HCT116 (cell line): ENCODE data around the gene CNGA1. TPM values are rescaled to one million over a fixed set of nuclear protein-coding genes. Genes with fewer than 3 reads are reported as not detected.
A peak's percentile ranks its signal among the peaks of the same experiment; 100 is the strongest.

ENCODE experiments used
- ATAC-seq: fragments of 200-7000 bp; cut with Tn5 transposase; 2 replicates; pipeline ENCODE4 v1.9.1; 2020; ENCODE audit warnings: mild to moderate bottlenecking, moderate library complexity
- BruUV-seq: library from RNA; stranded (reverse); fragments of 400-500 nt; replicated peaks from 2 replicates; lab custom pipeline; 2021; lab: Mats Ljungman, UMichigan
- CTCF ChIA-PET: fragments of 300-600 bp; sonication (Branson Sonifier 250); formaldehyde crosslinking; loops from one replicate; lab custom pipeline; 2021; ENCODE audit warnings: antibody characterized with exemption; lab: Charles Lee
- POLR2A ChIA-PET: fragments of 300-600, 350-600 bp; sonication (Branson Sonifier 250); formaldehyde crosslinking; loops from one replicate; lab custom pipeline; 2021; ENCODE audit warnings: antibody characterized with exemption; lab: Charles Lee
- RAD21 ChIA-PET, 2 experiments: fragments of 300-600 bp; sonication (Branson Sonifier 250); formaldehyde crosslinking; loops; one replicate each; lab custom pipeline; 2023; ENCODE audit warnings: low total read pairs in 2 of 2; ENCODE audit not compliant: uncharacterized antibody in 2 of 2, unreplicated experiment in 2 of 2, low non-redundant PET in 1 of 2; lab: Charles Lee
- DNase-seq: peaks from one replicate; pipeline ENCODE4 v3.0.0-alpha.2; 2010; ENCODE audit warnings: low read depth, low spot score
- H2AFZ ChIP-seq: fragments of 200-600 bp; shearing (Covaris generic), sonication (generic); 2 replicates; pipeline ENCODE4 v1.6.1; 2017; ENCODE audit warnings: low read depth, mixed run types, mixed read lengths, antibody characterized with exemption, low read length; ENCODE audit not compliant: poor library complexity, severe bottlenecking
- H3K27ac ChIP-seq: 2 replicates; pipeline ENCODE4 v1.5.1; 2012; ENCODE audit warnings: low read depth, low read length
- H3K27me3 ChIP-seq: fragments of 200-600 bp; sonication (generic); 2 replicates; pipeline ENCODE4 v1.6.1; 2016; ENCODE audit warnings: mixed run types, low read length, mixed read lengths; ENCODE audit not compliant: insufficient read depth
- H3K36me3 ChIP-seq, 2 experiments: fragments of 200-500 bp in 1 of 2; fragments of 200-600 bp in 1 of 2; sonication (Bioruptor generic) in 1 of 2; sonication (generic) in 1 of 2; 2 replicates each; pipeline versions ENCODE4 v1.5.1 to v1.6.1; 2014 to 2016; ENCODE audit warnings: low read length in 2 of 2, inconsistent platforms in 1 of 2, mixed read lengths in 1 of 2, mixed run types in 1 of 2; ENCODE audit not compliant: insufficient read depth in 2 of 2, control insufficient read depth in 1 of 2
- H3K4me1 ChIP-seq, 2 experiments: fragments of 200-600 bp in 1 of 2; sonication (generic) in 1 of 2; 2 replicates each; pipeline versions ENCODE4 v1.5.1 to v1.6.1; 2012 to 2017; ENCODE audit warnings: low read length in 2 of 2, inconsistent platforms in 1 of 2, mild to moderate bottlenecking in 1 of 2, mixed read lengths in 1 of 2, mixed run types in 1 of 2, moderate library complexity in 1 of 2; ENCODE audit not compliant: insufficient read depth in 2 of 2, control insufficient read depth in 1 of 2
- H3K4me2 ChIP-seq: fragments of 200-600 bp; sonication (generic); 2 replicates; pipeline ENCODE4 v1.6.1; 2017; ENCODE audit warnings: mixed run types, low read length, mixed read lengths
- H3K4me3 ChIP-seq, 2 experiments: fragments of 200-600 bp in 1 of 2; sonication (generic) in 1 of 2; replicated peaks in 1 of 2; 2 replicates each; pipeline ENCODE4 v1.5.1; 2011 to 2016; ENCODE audit warnings: low read length in 2 of 2, control low read depth in 1 of 2, low read depth in 1 of 2, mild to moderate bottlenecking in 1 of 2, mixed read lengths in 1 of 2, mixed run types in 1 of 2
- H3K79me2 ChIP-seq: fragments of 200-600 bp; sonication (generic); 2 replicates; pipeline ENCODE4 v1.6.1; 2017; ENCODE audit warnings: mild to moderate bottlenecking, mixed run types, low read length, moderate library complexity, mixed read lengths; ENCODE audit not compliant: insufficient read depth
- H3K9ac ChIP-seq: fragments of 200-600 bp; sonication (generic); 2 replicates; pipeline ENCODE4 v1.6.1; 2016; ENCODE audit warnings: low read length, mixed read lengths
- H3K9me2 ChIP-seq: fragments of 200-600 bp; sonication (generic), shearing (Covaris generic); 2 replicates; pipeline ENCODE4 v1.6.1; 2017; ENCODE audit warnings: mixed run types, mild to moderate bottlenecking, moderate library complexity; ENCODE audit not compliant: insufficient read depth
- H3K9me3 ChIP-seq, 2 experiments: fragments of 200-500 bp in 1 of 2; fragments of 200-600 bp in 1 of 2; sonication (Bioruptor generic) in 1 of 2; sonication (generic) in 1 of 2; 2 replicates each; pipeline ENCODE4 v1.6.1; 2014 to 2017; ENCODE audit warnings: low read length in 2 of 2, mixed read lengths in 2 of 2, inconsistent platforms in 1 of 2, low read depth in 1 of 2, mild to moderate bottlenecking in 1 of 2, mixed run types in 1 of 2, moderate library complexity in 1 of 2; ENCODE audit not compliant: control insufficient read depth in 1 of 2, insufficient read depth in 1 of 2
- H4K20me1 ChIP-seq: fragments of 200-600 bp; sonication (generic), shearing (Covaris generic); 2 replicates; pipeline ENCODE4 v1.6.1; 2017; ENCODE audit warnings: mixed run types, mild to moderate bottlenecking, moderate library complexity; ENCODE audit not compliant: insufficient read depth
- EGR1 ChIP-seq: IDR thresholded peaks from 2 replicates; pipeline ENCODE4 v1.6.1; 2012; ENCODE audit warnings: low read depth
- JUND ChIP-seq: IDR thresholded peaks from 2 replicates; pipeline ENCODE4 v1.6.1; 2012
- MAX ChIP-seq: IDR thresholded peaks from 2 replicates; pipeline ENCODE4 v1.6.1; 2012
- RAD21 ChIP-seq: IDR thresholded peaks from 2 replicates; pipeline ENCODE4 v1.6.1; 2012; ENCODE audit warnings: low read depth, mild to moderate bottlenecking
- TCF7L2 ChIP-seq: IDR thresholded peaks from 2 replicates; pipeline ENCODE4 v1.7.0; 2011; ENCODE audit warnings: borderline replicate concordance, inconsistent platforms; ENCODE audit not compliant: insufficient read depth, insufficient read length; ENCODE audit errors: extremely low read depth
- YY1 ChIP-seq: IDR thresholded peaks from 2 replicates; pipeline ENCODE4 v1.6.1; 2011; ENCODE audit warnings: low read length, low read depth, moderate library complexity, mild to moderate bottlenecking; ENCODE audit not compliant: insufficient replicate concordance; ENCODE audit errors: extremely low read depth
- ZFX ChIP-seq: fragments of 450-650 bp; IDR thresholded peaks from 2 replicates; pipeline ENCODE4 v1.6.1; 2017
- intact Hi-C: fragments of 100-400 bp; cut with micrococcal nuclease; formaldehyde crosslinking; loops from 2 replicates; pipeline ENCODE4 v1.10.0; 2022
- total RNA-seq: library from RNA; stranded (reverse); gene quantifications from one replicate; pipeline ENCODE4 v1.2.1, GENCODE V29; 2021; ENCODE audit not compliant: unreplicated experiment
- TF ChIP-seq, protein P1 (sequence below): IDR thresholded peaks from 2 replicates; pipeline ENCODE4 v1.6.1; 2011; ENCODE audit warnings: mild to moderate bottlenecking, low read length, moderate library complexity; ENCODE audit not compliant: insufficient replicate concordance; ENCODE audit errors: extremely low read depth
- TF ChIP-seq, protein P2 (sequence below): IDR thresholded peaks from 2 replicates; pipeline ENCODE4 v1.6.1; 2012

The CNGA1 gene
- total RNA-seq, 1 experiment from 2014 or later = 2.1 TPM

GRCh38 chr4:48017108-48017571, 659 bp upstream of the CNGA1 start:
- peak; percentile 73 for ATAC-seq
- H3K4me3 ChIP-seq = peak overlapping the region; percentile 70 to 73
- H3K9me2 ChIP-seq = no peaks in the 10 kb centered on the region
- ChIA-PET CTCF (no interaction called here), RAD21 (no interaction called here), POLR2A (no interaction called here)
- peaks cover 6 to 11% of the 10 kb centered on the region in 2 experiments; a peak in 2 of 4 replicates for H3K4me1 ChIP-seq
- no peaks in the 10 kb centered on the region for H3K9me3 ChIP-seq
- TF ChIP-seq, protein P1, sequence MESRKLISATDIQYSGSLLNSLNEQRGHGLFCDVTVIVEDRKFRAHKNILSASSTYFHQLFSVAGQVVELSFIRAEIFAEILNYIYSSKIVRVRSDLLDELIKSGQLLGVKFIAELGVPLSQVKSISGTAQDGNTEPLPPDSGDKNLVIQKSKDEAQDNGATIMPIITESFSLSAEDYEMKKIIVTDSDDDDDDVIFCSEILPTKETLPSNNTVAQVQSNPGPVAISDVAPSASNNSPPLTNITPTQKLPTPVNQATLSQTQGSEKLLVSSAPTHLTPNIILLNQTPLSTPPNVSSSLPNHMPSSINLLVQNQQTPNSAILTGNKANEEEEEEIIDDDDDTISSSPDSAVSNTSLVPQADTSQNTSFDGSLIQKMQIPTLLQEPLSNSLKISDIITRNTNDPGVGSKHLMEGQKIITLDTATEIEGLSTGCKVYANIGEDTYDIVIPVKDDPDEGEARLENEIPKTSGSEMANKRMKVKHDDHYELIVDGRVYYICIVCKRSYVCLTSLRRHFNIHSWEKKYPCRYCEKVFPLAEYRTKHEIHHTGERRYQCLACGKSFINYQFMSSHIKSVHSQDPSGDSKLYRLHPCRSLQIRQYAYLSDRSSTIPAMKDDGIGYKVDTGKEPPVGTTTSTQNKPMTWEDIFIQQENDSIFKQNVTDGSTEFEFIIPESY = no peak
- peak; percentile 60 for TF ChIP-seq MAX
- TF ChIP-seq EGR1 = peak; percentile 85
- TF ChIP-seq, all 23 proteins: peak for 2
- TSS peak; percentile 76 for BruUV-seq
- Histone ChIP-seq H3K4me2 (peak overlapping the region; percentile 90), H3K27me3 (no peaks in the 10 kb centered on the region), H3K79me2 (peaks cover 8% of the 10 kb centered on the region; the same call in 1 of the 2 replicates), H2AFZ (peak overlapping the region; percentile 34), H4K20me1 (no peaks in the 10 kb centered on the region), H3K27ac (peak overlapping the region; percentile 63), H3K9ac (peak overlapping the region; percentile 87), H3K36me3 (no peaks in the 10 kb centered on the region)
- intact Hi-C loops = loop anchor here (5.0 kb wide), 1 partner anchor 70 kb away; no protein-coding TSS in a partner anchor
- DNase-seq = peak; percentile 51

GRCh38 chr4:48015678-48016077, 803 bp downstream of the CNGA1 start:
- DNase-seq (no peak), ATAC-seq (no peak)
- peak overlapping the region; percentile 70 to 73 for H3K4me3 ChIP-seq
- H3K9me2 ChIP-seq = no peaks in the 10 kb centered on the region
- intact Hi-C loops = loop anchor here (5.0 kb wide), 1 partner anchor 72 kb away; no protein-coding TSS in a partner anchor
- BruUV-seq = no TSS peak
- peak overlapping the region; percentile 87 for H3K9ac ChIP-seq
- RAD21 ChIA-PET = no interaction called here
- peak overlapping the region; percentile 90 for H3K4me2 ChIP-seq
- H3K9me3 ChIP-seq = no peaks in the 10 kb centered on the region; a peak in 1 of 4 replicates
- POLR2A ChIA-PET = interaction anchor here (0.6 kb wide), 1 partner anchor 57 kb away, joined by 4 read pairs; no protein-coding TSS in a partner anchor
- no peak overlapping the region for H2AFZ ChIP-seq
- CTCF ChIA-PET = no interaction called here
- no peaks in the 10 kb centered on the region for H3K36me3 ChIP-seq
- H3K27me3 ChIP-seq = no peaks in the 10 kb centered on the region
- peaks cover 8% of the 10 kb centered on the region; the same call in 1 of the 2 replicates for H3K79me2 ChIP-seq
- TF ChIP-seq EGR1 (no peak), JUND (no peak), ZFX (no peak), MAX (no peak), TCF7L2 (no peak), RAD21 (no peak), YY1 (no peak)
- TF ChIP-seq, protein P2, sequence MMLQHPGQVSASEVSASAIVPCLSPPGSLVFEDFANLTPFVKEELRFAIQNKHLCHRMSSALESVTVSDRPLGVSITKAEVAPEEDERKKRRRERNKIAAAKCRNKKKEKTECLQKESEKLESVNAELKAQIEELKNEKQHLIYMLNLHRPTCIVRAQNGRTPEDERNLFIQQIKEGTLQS = no peak
- H4K20me1 ChIP-seq = no peaks in the 10 kb centered on the region
- peak overlapping the region; percentile 63; the same call in 1 of the 2 replicates for H3K27ac ChIP-seq
- peaks cover 6 to 11% of the 10 kb centered on the region in 2 experiments; a peak in 2 of 4 replicates for H3K4me1 ChIP-seq
